DOHH2 (cell line): ENCODE results near the gene PBX4.

ENCODE experiments used
- CTCF ChIP-seq: fragments of 200-600 bp; sonication (generic); IDR thresholded peaks from one replicate; pipeline ENCODE4 v1.5.1; 2014; ENCODE audit warnings: antibody characterized with exemption, mild to moderate bottlenecking, low read depth, low read length; ENCODE audit not compliant: poor library complexity, severe bottlenecking
- EZH2phosphoT487 ChIP-seq: fragments of 200-600 bp; sonication (generic); IDR thresholded peaks from 2 replicates; pipeline ENCODE4 v1.6.1; 2017; ENCODE audit warnings: borderline replicate concordance, mild to moderate bottlenecking, antibody characterized with exemption, low read length, moderate library complexity, mixed read lengths

GRCh38 chr19:19523177-19523576 is 95.3 kb downstream of the PBX4 start:
- no peak for TF ChIP-seq CTCF
- TF ChIP-seq EZH2phosphoT487, result no peak
